ENCODE data around the gene CCDC8. TPM values are rescaled to one million over a fixed set of nuclear protein-coding genes. Genes with fewer than 3 reads are reported as not detected.
"Not testable (repeated sequence)": the region's sequence is repeated elsewhere in the genome, so short reads cannot be mapped to it uniquely, and the experiment has no call there.

Gene CCDC8
- total RNA-seq, 2 donors from 2014 or later: 20.4 to 32.7 TPM

GRCh38 chr19:46376241-46377153 is 36.9 kb downstream of the CCDC8 start:
- no peak for DNase-seq (ENCODE audit: low spot score)
- H3K4me1 ChIP-seq (replicated peaks): peaks cover 39% of the 10 kb centered on the region

GRCh38 chr19:46375476-46376067 is 37.8 kb downstream of the CCDC8 start:
- H3K36me3 ChIP-seq; H3K9me3 ChIP-seq; H3K4me3 ChIP-seq; intact Hi-C loops (cut with DNase I); H3K27ac ChIP-seq; DNase-seq (ENCODE audit: low spot score); H3K27me3 ChIP-seq (replicated peaks; ENCODE audit: insufficient read depth): not testable (repeated sequence)
- H3K4me1 ChIP-seq (replicated peaks): peaks cover 42% of the 10 kb centered on the region
- WGBS: 93% methylated on average over 22 of the region's 22 CpGs

More at GRCh38 chr19:46376241-46377153, 36.9 kb downstream of the CCDC8 start:
- intact Hi-C loops (cut with DNase I): no loop called here
- peaks cover 0 to 2% of the 10 kb centered on the region in 2 donors for H3K36me3 ChIP-seq
- H3K9me3 ChIP-seq: no peaks in the 10 kb centered on the region
- 94% methylated on average over 20 of the region's 20 CpGs for WGBS
- H3K4me3 ChIP-seq: no peak overlapping the region
- no peak for TF ChIP-seq POLR2AphosphoS5 (IDR thresholded peaks at IDR 0.05)
- TF ChIP-seq POLR2A (IDR thresholded peaks at IDR 0.05): no peak
- TF ChIP-seq CTCF (IDR thresholded peaks at IDR 0.05): no peak
- H3K27ac ChIP-seq: peak overlapping the region in 1 of 2 donors; percentile 79
- no peaks in the 10 kb centered on the region for H3K27me3 ChIP-seq (replicated peaks; ENCODE audit: insufficient read depth)

GRCh38 chr19:46374536-46375475 is 38.6 kb downstream of the CCDC8 start:
- Histone ChIP-seq H3K36me3 (peaks cover 0 to 2% of the 10 kb centered on the region in 2 donors), H3K27me3 (replicated peaks; ENCODE audit: insufficient read depth) (no peaks in the 10 kb centered on the region), H3K4me1 (replicated peaks) (peaks cover 42% of the 10 kb centered on the region), H3K4me3 (no peak overlapping the region), H3K27ac (peak overlapping the region; percentile 79 to 87), H3K9me3 (no peaks in the 10 kb centered on the region)
- WGBS: 90% methylated on average over 21 of the region's 21 CpGs
- intact Hi-C loops (cut with DNase I): no loop called here
- TF ChIP-seq POLR2A (IDR thresholded peaks at IDR 0.05) (no peak), CTCF (IDR thresholded peaks at IDR 0.05) (no peak), POLR2AphosphoS5 (IDR thresholded peaks at IDR 0.05) (no peak)
- no peak for DNase-seq (ENCODE audit: low spot score)

- intact Hi-C loops (cut with DNase I): no loop called here
- Histone ChIP-seq H3K27me3 (replicated peaks; ENCODE audit: insufficient read depth) (no peaks in the 10 kb centered on the region), H3K9me3 (no peaks in the 10 kb centered on the region), H3K36me3 (peaks cover 0 to 2% of the 10 kb centered on the region in 2 donors), H3K4me1 (replicated peaks) (peaks cover 40% of the 10 kb centered on the region), H3K4me3 (no peak overlapping the region), H3K27ac (peak overlapping the region; percentile 79 to 87)
- 37% methylated on average over 17 of the region's 17 CpGs for WGBS
- peak in 2 of 4 experiments; percentile 10 to 25 for TF ChIP-seq CTCF (IDR thresholded peaks at IDR 0.05)
- peak; percentile 28 for TF ChIP-seq POLR2A (IDR thresholded peaks at IDR 0.05)
- TF ChIP-seq POLR2AphosphoS5 (IDR thresholded peaks at IDR 0.05): peak; percentile 86
- peak; percentile 99 for DNase-seq (ENCODE audit: low spot score)
Measured at GRCh38 chr19:46373491-46374359, 39.6 kb downstream of the CCDC8 start.
